RWPE2 (cell line): ENCODE data around the gene FKBP2.

Source experiments
- ATAC-seq: fragments of 200-7000 bp; cut with Tn5 transposase; 3 replicates; pipeline ENCODE4 v1.9.1; 2021; ENCODE audit warnings: low read depth
- DNase-seq: peaks from one replicate; pipeline ENCODE4 v3.0.0-alpha.2; 2020; ENCODE audit warnings: low spot score
- H3K27ac ChIP-seq: fragments of 450-650 bp; 2 replicates; pipeline ENCODE4 v1.5.1; 2017; ENCODE audit warnings: mild to moderate bottlenecking; ENCODE audit not compliant: poor library complexity, severe bottlenecking
- H3K27me3 ChIP-seq: fragments of 250-450 bp; sonication (Bioruptor Pico); 2 replicates; pipeline ENCODE4 v1.5.1; 2021; ENCODE audit warnings: mild to moderate bottlenecking, moderate library complexity; ENCODE audit not compliant: insufficient read depth, poor library complexity, severe bottlenecking
- H3K36me3 ChIP-seq: fragments of 250-450 bp; sonication (Bioruptor Pico); 2 replicates; pipeline ENCODE4 v1.5.1; 2020; ENCODE audit warnings: low read depth, mild to moderate bottlenecking, moderate library complexity
- H3K4me1 ChIP-seq: fragments of 250-450 bp; sonication (Bioruptor Pico); 2 replicates; pipeline ENCODE4 v1.5.1; 2021; ENCODE audit warnings: mild to moderate bottlenecking, moderate library complexity; ENCODE audit not compliant: insufficient read depth, poor library complexity, severe bottlenecking
- H3K4me3 ChIP-seq: fragments of 250-450 bp; sonication (Bioruptor Pico); 2 replicates; pipeline ENCODE4 v1.5.1; 2021; ENCODE audit warnings: mild to moderate bottlenecking, moderate library complexity; ENCODE audit not compliant: severe bottlenecking
- H3K9me3 ChIP-seq: fragments of 250-450 bp; sonication (Bioruptor Pico); 2 replicates; pipeline ENCODE4 v1.5.1; 2021; ENCODE audit warnings: mild to moderate bottlenecking, moderate library complexity; ENCODE audit not compliant: severe bottlenecking
- CTCF ChIP-seq: fragments of 450-650 bp; IDR thresholded peaks from one replicate; pipeline ENCODE4 v1.5.1; 2017; ENCODE audit warnings: mild to moderate bottlenecking, moderate library complexity; ENCODE audit not compliant: poor library complexity, severe bottlenecking

Gene FKBP2

GRCh38 chr11:64219354-64219684 is 21.6 kb upstream of the FKBP2 start:
- H3K36me3 ChIP-seq, result no peaks in the 10 kb centered on the region
- peaks cover 6% of the 10 kb centered on the region for H3K4me1 ChIP-seq
- DNase-seq, result no peak
- H3K27ac ChIP-seq, result no peak overlapping the region
- no peaks in the 10 kb centered on the region for H3K9me3 ChIP-seq
- no peak for TF ChIP-seq CTCF
- no peak overlapping the region for H3K4me3 ChIP-seq
- ATAC-seq, result no peak
- H3K27me3 ChIP-seq, result no peaks in the 10 kb centered on the region

- TF ChIP-seq CTCF, result no peak
- Histone ChIP-seq H3K4me1 (peaks cover 8% of the 10 kb centered on the region), H3K27me3 (no peaks in the 10 kb centered on the region), H3K9me3 (no peaks in the 10 kb centered on the region), H3K4me3 (no peak overlapping the region), H3K27ac (no peak overlapping the region), H3K36me3 (no peaks in the 10 kb centered on the region)
- ATAC-seq, result no peak
- DNase-seq, result no peak
These were observed 21.1 kb upstream of the FKBP2 start for GRCh38 chr11:64219755-64220154.

- H3K27ac ChIP-seq, result no peak overlapping the region
- no peak for TF ChIP-seq CTCF
- H3K4me3 ChIP-seq, result no peak overlapping the region
- no peaks in the 10 kb centered on the region for H3K36me3 ChIP-seq
- H3K27me3 ChIP-seq, result no peaks in the 10 kb centered on the region
- no peak for ATAC-seq
- H3K4me1 ChIP-seq, result peaks cover 8% of the 10 kb centered on the region
- no peaks in the 10 kb centered on the region for H3K9me3 ChIP-seq
- DNase-seq, result no peak
These were observed 20.6 kb upstream of the FKBP2 start for GRCh38 chr11:64220271-64220670.

GRCh38 chr11:64220798-64221197 is 20.1 kb upstream of the FKBP2 start:
- DNase-seq, result no peak
- Histone ChIP-seq H3K27ac (no peak overlapping the region), H3K36me3 (no peaks in the 10 kb centered on the region), H3K27me3 (no peaks in the 10 kb centered on the region), H3K4me1 (peaks cover 8% of the 10 kb centered on the region), H3K9me3 (no peaks in the 10 kb centered on the region), H3K4me3 (no peak overlapping the region)
- TF ChIP-seq CTCF, result no peak
- ATAC-seq, result no peak

- no peak for TF ChIP-seq CTCF
- no peak overlapping the region for H3K4me3 ChIP-seq
- no peaks in the 10 kb centered on the region for H3K36me3 ChIP-seq
- H3K27ac ChIP-seq, result no peak overlapping the region
- ATAC-seq (no peak), DNase-seq (no peak)
- H3K27me3 ChIP-seq, result no peaks in the 10 kb centered on the region
- no peaks in the 10 kb centered on the region for H3K9me3 ChIP-seq
- peaks cover 8% of the 10 kb centered on the region for H3K4me1 ChIP-seq
These were observed 18.3 kb upstream of the FKBP2 start for GRCh38 chr11:64222651-64223000.
